HL-60 (cell line): Measurements from ENCODE around the gene CDR2L.

Experiments used
- DNase-seq, 2 experiments: peaks; one replicate each; pipeline ENCODE4 v3.0.0-alpha.2; 2010 to 2020; ENCODE audit warnings: low read depth in 1 of 2, low spot score in 1 of 2
- H3K27ac ChIP-seq: fragments of 250-450 bp; sonication (Bioruptor Pico); replicated peaks from 2 replicates; pipeline ENCODE4 v1.5.1; 2020; ENCODE audit warnings: mild to moderate bottlenecking, moderate library complexity
- H3K27me3 ChIP-seq: fragments of 250-450 bp; sonication (Bioruptor Pico); 2 replicates; pipeline ENCODE4 v1.5.1; 2021; ENCODE audit warnings: mild to moderate bottlenecking, moderate library complexity; ENCODE audit not compliant: insufficient read depth, poor library complexity, severe bottlenecking
- H3K4me3 ChIP-seq: replicated peaks from 2 replicates; pipeline ENCODE4 v1.5.1; 2011; ENCODE audit warnings: mild to moderate bottlenecking, control low read depth, low read length; ENCODE audit not compliant: insufficient read depth
- GABPA ChIP-seq: IDR thresholded peaks from 2 replicates; pipeline ENCODE4 v1.6.1; 2012; ENCODE audit warnings: low read depth
- POLR2AphosphoS5 ChIP-seq: IDR thresholded peaks from 2 replicates; pipeline ENCODE4 v1.6.1; 2012; ENCODE audit warnings: low read depth
- SPI1 ChIP-seq: IDR thresholded peaks from 2 replicates; pipeline ENCODE4 v1.6.1; 2012; ENCODE audit warnings: low read depth, mild to moderate bottlenecking, borderline replicate concordance
- TF ChIP-seq, protein P1 (sequence below): IDR thresholded peaks from 2 replicates; pipeline ENCODE4 v1.6.1; 2012; ENCODE audit warnings: low read depth; ENCODE audit not compliant: insufficient replicate concordance
- TF ChIP-seq, protein P2 (sequence below): IDR thresholded peaks from one replicate; pipeline ENCODE4 v1.5.1; 2011; ENCODE audit warnings: low read length, control low read depth, inconsistent platforms; ENCODE audit not compliant: insufficient read depth

The CDR2L gene

DNA sequence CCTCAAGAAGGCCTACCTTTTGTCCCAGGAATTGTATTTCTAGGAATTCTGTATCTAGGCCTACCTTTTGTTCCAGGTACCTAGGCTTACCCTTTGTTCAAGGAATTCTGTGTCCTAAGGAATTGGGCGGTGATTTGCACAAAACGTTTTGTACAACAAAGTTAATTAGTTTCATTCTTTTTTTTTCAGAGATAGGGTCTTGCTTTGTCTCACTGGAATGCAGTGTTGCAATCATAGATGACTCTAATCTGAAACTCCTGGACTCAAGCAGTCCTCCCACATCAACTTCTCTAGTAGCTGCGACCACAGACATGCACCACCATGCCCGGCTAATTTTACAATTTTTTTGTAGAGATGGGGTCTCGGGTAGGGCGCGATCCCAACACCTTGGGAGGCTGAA lies 7.0 kb downstream of the CDR2L start:
- TF ChIP-seq, protein P1, sequence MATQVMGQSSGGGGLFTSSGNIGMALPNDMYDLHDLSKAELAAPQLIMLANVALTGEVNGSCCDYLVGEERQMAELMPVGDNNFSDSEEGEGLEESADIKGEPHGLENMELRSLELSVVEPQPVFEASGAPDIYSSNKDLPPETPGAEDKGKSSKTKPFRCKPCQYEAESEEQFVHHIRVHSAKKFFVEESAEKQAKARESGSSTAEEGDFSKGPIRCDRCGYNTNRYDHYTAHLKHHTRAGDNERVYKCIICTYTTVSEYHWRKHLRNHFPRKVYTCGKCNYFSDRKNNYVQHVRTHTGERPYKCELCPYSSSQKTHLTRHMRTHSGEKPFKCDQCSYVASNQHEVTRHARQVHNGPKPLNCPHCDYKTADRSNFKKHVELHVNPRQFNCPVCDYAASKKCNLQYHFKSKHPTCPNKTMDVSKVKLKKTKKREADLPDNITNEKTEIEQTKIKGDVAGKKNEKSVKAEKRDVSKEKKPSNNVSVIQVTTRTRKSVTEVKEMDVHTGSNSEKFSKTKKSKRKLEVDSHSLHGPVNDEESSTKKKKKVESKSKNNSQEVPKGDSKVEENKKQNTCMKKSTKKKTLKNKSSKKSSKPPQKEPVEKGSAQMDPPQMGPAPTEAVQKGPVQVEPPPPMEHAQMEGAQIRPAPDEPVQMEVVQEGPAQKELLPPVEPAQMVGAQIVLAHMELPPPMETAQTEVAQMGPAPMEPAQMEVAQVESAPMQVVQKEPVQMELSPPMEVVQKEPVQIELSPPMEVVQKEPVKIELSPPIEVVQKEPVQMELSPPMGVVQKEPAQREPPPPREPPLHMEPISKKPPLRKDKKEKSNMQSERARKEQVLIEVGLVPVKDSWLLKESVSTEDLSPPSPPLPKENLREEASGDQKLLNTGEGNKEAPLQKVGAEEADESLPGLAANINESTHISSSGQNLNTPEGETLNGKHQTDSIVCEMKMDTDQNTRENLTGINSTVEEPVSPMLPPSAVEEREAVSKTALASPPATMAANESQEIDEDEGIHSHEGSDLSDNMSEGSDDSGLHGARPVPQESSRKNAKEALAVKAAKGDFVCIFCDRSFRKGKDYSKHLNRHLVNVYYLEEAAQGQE: no peak
- TF ChIP-seq POLR2AphosphoS5 (no peak), GABPA (no peak), SPI1 (no peak)
- TF ChIP-seq, protein P2, sequence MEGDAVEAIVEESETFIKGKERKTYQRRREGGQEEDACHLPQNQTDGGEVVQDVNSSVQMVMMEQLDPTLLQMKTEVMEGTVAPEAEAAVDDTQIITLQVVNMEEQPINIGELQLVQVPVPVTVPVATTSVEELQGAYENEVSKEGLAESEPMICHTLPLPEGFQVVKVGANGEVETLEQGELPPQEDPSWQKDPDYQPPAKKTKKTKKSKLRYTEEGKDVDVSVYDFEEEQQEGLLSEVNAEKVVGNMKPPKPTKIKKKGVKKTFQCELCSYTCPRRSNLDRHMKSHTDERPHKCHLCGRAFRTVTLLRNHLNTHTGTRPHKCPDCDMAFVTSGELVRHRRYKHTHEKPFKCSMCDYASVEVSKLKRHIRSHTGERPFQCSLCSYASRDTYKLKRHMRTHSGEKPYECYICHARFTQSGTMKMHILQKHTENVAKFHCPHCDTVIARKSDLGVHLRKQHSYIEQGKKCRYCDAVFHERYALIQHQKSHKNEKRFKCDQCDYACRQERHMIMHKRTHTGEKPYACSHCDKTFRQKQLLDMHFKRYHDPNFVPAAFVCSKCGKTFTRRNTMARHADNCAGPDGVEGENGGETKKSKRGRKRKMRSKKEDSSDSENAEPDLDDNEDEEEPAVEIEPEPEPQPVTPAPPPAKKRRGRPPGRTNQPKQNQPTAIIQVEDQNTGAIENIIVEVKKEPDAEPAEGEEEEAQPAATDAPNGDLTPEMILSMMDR: no peak
- H3K27me3 ChIP-seq: no peaks in the 10 kb centered on the region
- no peak overlapping the region for H3K4me3 ChIP-seq
- no peak overlapping the region for H3K27ac ChIP-seq
- no peak for DNase-seq

DNA sequence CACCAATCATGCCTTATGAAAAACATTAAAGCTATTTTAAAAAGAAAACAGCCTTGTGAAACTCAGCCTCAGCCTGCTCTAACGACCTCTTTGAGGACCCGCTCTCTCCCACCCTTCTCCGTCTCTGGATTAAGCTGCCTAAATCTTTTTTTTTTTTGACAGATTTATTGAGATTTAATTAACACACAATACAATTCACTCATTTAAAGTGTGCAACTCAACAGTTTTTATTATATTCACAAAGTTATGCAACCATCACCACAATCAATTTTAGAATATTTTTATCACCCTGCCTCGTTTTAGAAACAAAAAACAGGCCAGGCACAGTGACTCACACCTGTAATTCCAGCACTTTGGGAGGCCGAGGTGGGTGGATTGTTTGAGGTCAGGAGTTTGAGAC lies 8.4 kb downstream of the CDR2L start:
- Histone ChIP-seq H3K4me3 (no peak overlapping the region), H3K27me3 (no peaks in the 10 kb centered on the region), H3K27ac (no peak overlapping the region)
- no peak for DNase-seq
- TF ChIP-seq GABPA (no peak), POLR2AphosphoS5 (no peak), SPI1 (no peak)
- TF ChIP-seq, protein P1: no peak
- TF ChIP-seq, protein P2: no peak

DNA sequence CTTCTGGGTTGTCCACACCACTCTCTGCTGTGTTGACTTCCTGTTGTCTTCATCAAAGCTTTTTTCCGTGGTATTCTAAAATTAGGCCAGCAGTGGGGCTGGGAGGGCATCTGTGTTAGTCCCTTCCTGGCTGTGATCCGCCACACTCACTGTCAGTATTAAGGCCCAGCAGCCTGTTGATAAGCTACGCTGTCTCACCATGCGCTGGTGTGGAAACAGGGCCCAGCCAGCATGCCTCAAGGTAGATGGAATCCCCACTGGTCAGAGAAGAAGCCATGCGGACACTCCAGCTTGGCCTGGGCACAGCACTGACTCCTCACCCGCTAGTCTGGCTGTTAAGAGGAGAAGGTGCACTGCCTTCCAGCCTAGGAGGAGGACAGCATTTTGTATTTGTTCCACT lies 11.4 kb downstream of the CDR2L start:
- no peak overlapping the region for H3K27ac ChIP-seq
- H3K27me3 ChIP-seq: no peaks in the 10 kb centered on the region
- H3K4me3 ChIP-seq: no peak overlapping the region
- no peak for TF ChIP-seq POLR2AphosphoS5
- TF ChIP-seq, protein P2: no peak
- no peak for TF ChIP-seq SPI1
- no peak for TF ChIP-seq GABPA
- TF ChIP-seq, protein P1: no peak
- DNase-seq: no peak
